HG03064 (cell line): ENCODE measurements around the gene RPP40.
"Not testable (repeated sequence)": the region's sequence is repeated elsewhere in the genome, so short reads cannot be mapped to it uniquely, and the experiment has no call there.

ENCODE experiments used
- ATAC-seq: cut with Tn5 transposase; IDR thresholded peaks from one replicate; pipeline ENCODE4 v1.9.1; 2021; ENCODE audit warnings: low read depth; ENCODE audit not compliant: unreplicated experiment

Gene RPP40

GRCh38 chr6:5003604-5004372, at the start of gene RPP40:
RPP40 (minus strand) TSS chr6:5004037; CDS start chr6:5004002, 35 bp downstream.
- peak; percentile 90 for ATAC-seq

GRCh38 chr6:5053038-5053437, 49.2 kb upstream of the RPP40 start:
- ATAC-seq: no peak

- no peak for ATAC-seq
Observed at GRCh38 chr6:5051394-5051793, 47.6 kb upstream of the RPP40 start.

GRCh38 chr6:5050009-5050408, 46.2 kb upstream of the RPP40 start:
- ATAC-seq: no peak

GRCh38 chr6:5046430-5046829, 42.6 kb upstream of the RPP40 start:
- ATAC-seq: no peak

- ATAC-seq: no peak
Observed at GRCh38 chr6:5045416-5045815, 41.6 kb upstream of the RPP40 start.

- ATAC-seq: no peak
Observed at GRCh38 chr6:5044866-5045265, 41.0 kb upstream of the RPP40 start.

- no peak for ATAC-seq
Observed at GRCh38 chr6:5042436-5042835, 38.6 kb upstream of the RPP40 start.

GRCh38 chr6:5041955-5042354, 38.1 kb upstream of the RPP40 start:
- no peak for ATAC-seq

- ATAC-seq: no peak
Observed at GRCh38 chr6:5036269-5036668, 32.4 kb upstream of the RPP40 start.

- no peak for ATAC-seq
Observed at GRCh38 chr6:5034736-5035135, 30.9 kb upstream of the RPP40 start.

- no peak for ATAC-seq
Observed at GRCh38 chr6:5034328-5034727, 30.5 kb upstream of the RPP40 start.

- not testable (repeated sequence) for ATAC-seq
Observed at GRCh38 chr6:5033214-5033904, 29.5 kb upstream of the RPP40 start.

GRCh38 chr6:5032706-5033105, 28.9 kb upstream of the RPP40 start:
- ATAC-seq: not testable (repeated sequence)

- no peak for ATAC-seq
Observed at GRCh38 chr6:5031150-5031549, 27.3 kb upstream of the RPP40 start.

- no peak for ATAC-seq
Observed at GRCh38 chr6:5030596-5031136, 26.8 kb upstream of the RPP40 start.

- ATAC-seq: no peak
Observed at GRCh38 chr6:5029609-5030008, 25.8 kb upstream of the RPP40 start.

- ATAC-seq: no peak
Observed at GRCh38 chr6:5028921-5029320, 25.1 kb upstream of the RPP40 start.

- ATAC-seq: no peak
Observed at GRCh38 chr6:5028301-5028700, 24.5 kb upstream of the RPP40 start.

- ATAC-seq: no peak
Observed at GRCh38 chr6:5025911-5026819, 22.3 kb upstream of the RPP40 start.

- ATAC-seq: no peak
Observed at GRCh38 chr6:5023923-5024322, 20.1 kb upstream of the RPP40 start.
